Heart left ventricle (tissue), 16 donors: ENCODE data around the gene ZNF491. TPM values are rescaled to one million over a fixed set of nuclear protein-coding genes. Genes with fewer than 3 reads are reported as not detected.

ENCODE experiments used
- ATAC-seq, 4 donors: fragments of 200-7000 bp; cut with Tn5 transposase; one replicate each; pipeline ENCODE4 v1.9.1; 2020 to 2022; ENCODE audit warnings: moderate library complexity in 4 of 4, mild to moderate bottlenecking in 3 of 4, moderate number of reproducible peaks in 1 of 4
- DNase-seq, 5 donors: peaks; one replicate each; pipeline ENCODE4 v3.0.0-alpha.2; 2020
- H3K27ac ChIP-seq, 12 donors: fragments of 200-600 bp; sonication (generic) in 4 of 12; one replicate each; pipeline versions ENCODE4 v1.5.0 to v1.8.0; 2016 to 2022; ENCODE audit warnings: mild to moderate bottlenecking in 2 of 12
- H3K27me3 ChIP-seq, 9 donors: fragments of 200-600 bp; sonication (generic) in 2 of 9; one replicate each; pipeline versions ENCODE4 v1.5.1 to v1.8.0; 2016 to 2022; ENCODE audit warnings: mild to moderate bottlenecking in 3 of 9
- H3K36me3 ChIP-seq, 9 donors: fragments of 200-600 bp; sonication (generic) in 2 of 9; one replicate each; pipeline versions ENCODE4 v1.5.0 to v1.8.0; 2018 to 2022; ENCODE audit warnings: mild to moderate bottlenecking in 2 of 9
- H3K4me1 ChIP-seq, 12 donors: fragments of 200-600 bp; sonication (generic) in 4 of 12; one replicate each; pipeline versions ENCODE4 v1.5.0 to v1.8.0; 2016 to 2022; ENCODE audit warnings: mild to moderate bottlenecking in 3 of 12
- H3K4me3 ChIP-seq, 12 donors: fragments of 200-600 bp; sonication (generic) in 4 of 12; one replicate each; pipeline versions ENCODE4 v1.5.0 to v1.8.0; 2017 to 2022; ENCODE audit warnings: mild to moderate bottlenecking in 9 of 12, moderate library complexity in 4 of 12
- H3K9me3 ChIP-seq, 12 donors: fragments of 200-600 bp; sonication (generic) in 4 of 12; one replicate each; pipeline versions ENCODE4 v1.5.0 to v1.8.0; 2016 to 2022; ENCODE audit warnings: mild to moderate bottlenecking in 1 of 12
- CTCF ChIP-seq, 12 donors: fragments of 200-600 bp; sonication (generic) in 4 of 12; IDR thresholded peaks; one replicate each; pipeline versions ENCODE4 v1.5.0 to v1.8.0; 2018 to 2022; ENCODE audit warnings: antibody characterized with exemption in 12 of 12, mild to moderate bottlenecking in 5 of 12
- POLR2A ChIP-seq, 2 donors: fragments of 450-650 bp; IDR thresholded peaks; one replicate each; pipeline ENCODE4 v1.6.1; 2017; ENCODE audit warnings: antibody characterized with exemption in 2 of 2, mild to moderate bottlenecking in 2 of 2, moderate library complexity in 2 of 2
- WGBS, 4 donors: extraction: QIAGEN DNeasy Blood & Tissue Kit in 2 of 4; methylation state at CpG; one replicate each; pipeline versions ENCODE4 v1.1.5 to v1.1.7; 2013 to 2018; 5-methylcytosine and 5-hydroxymethylcytosine counted together
- intact Hi-C, 10 donors: fragments of 100-400 bp; cut with DNase I; formaldehyde crosslinking; loops; one replicate each; pipeline versions ENCODE4 v1.11.1 to v1.14.2; 2022
- polyA plus RNA-seq, 2 donors: library from polyadenylated mRNA; stranded (reverse); fragments of 200-250 nt; gene quantifications; one replicate each; pipeline ENCODE4 v1.2.3, GENCODE V29; 2013
- total RNA-seq, 9 donors: library from RNA; depleted of rRNA in 2 of 9; stranded (reverse); fragments of >200 nt in 2 of 9; fragmentation: NEBNext Ultra II Directional in 3 of 9; extraction: Animal tissue kit (Norgen Biotek cat#: 25700) in 3 of 9; gene quantifications; one replicate each; pipeline versions ENCODE4 v1.1.0 to v1.2.4, GENCODE V29; 2016 to 2023
- donor health status: ischemic (EF 13 %, LVEDD 7.1; RV severe dilation, severe dysfunction).
- donor health status: healthy with polysubstance abuse.
- donor health status: DM: no; HTN: yes; CAD: no.
- donor health status: DM: no; HTN: no; CAD: no.
- donor health status: ischemic (EF 25% LVEDD 6.9; RV normal size, moderate dysfunction).
- donor health status: ischemic (EF 25% LVEDD 5.7; RV mildly dilated, moderate dysfunction).
- donor health status: healthy.
- donor health status: DM: yes; HTN: yes; CAD: no.
- donor health status: ischemic (EF 35%, LVEDD 5.7; RV mildly dilated, moderate dysfunction).
- donor health status: nonischemic (EF 11% LVEDD 7.7; RV severe dilation, severe dysfunction).
- donor health status: DM: yes; HTN: yes; CAD: no.
- donor health status: PGD.
- donor health status: ischemic (EF 29% LVEDD 5.4; RV normal size, mild dysfunction).
- donor health status: nonischemic (EF 23%, LVEDD 6.1; RV moderate dilation, normal function).

ZNF491 gene
- total and polyA plus RNA-seq, 11 donors: 0.91 to 3.4 (median 2.5) TPM

GRCh38 chr19:11754663-11755062 lies 43.7 kb upstream of the ZNF491 start:
- Histone ChIP-seq H3K9me3 (peaks cover 0 to 60% (median 20%) of the 10 kb centered on the region in 12 donors), H3K4me3 (no peak overlapping the region), H3K27ac (no peak overlapping the region), H3K27me3 (peaks cover 0 to under 1% (median 0%) of the 10 kb centered on the region in 9 donors), H3K36me3 (no peaks in the 10 kb centered on the region), H3K4me1 (no peaks in the 10 kb centered on the region)
- ATAC-seq (no peak), DNase-seq (no peak)
- TF ChIP-seq POLR2A (IDR thresholded peaks at IDR 0.05) (no peak), CTCF (IDR thresholded peaks at IDR 0.05) (no peak)
- 80 to 86% (median 82%) methylated on average over 4 of the region's 4 CpGs for WGBS, 4 donors
- intact Hi-C loops: no loop called here

- no peak overlapping the region for H3K27ac ChIP-seq
- intact Hi-C loops: no loop called here
- no peak for TF ChIP-seq CTCF (IDR thresholded peaks at IDR 0.05)
- no peak for TF ChIP-seq POLR2A (IDR thresholded peaks at IDR 0.05)
- no peaks in the 10 kb centered on the region for H3K4me1 ChIP-seq
- H3K4me3 ChIP-seq: no peak overlapping the region
- no peaks in the 10 kb centered on the region for H3K36me3 ChIP-seq
- peaks cover 0 to 42% (median 15%) of the 10 kb centered on the region in 12 donors for H3K9me3 ChIP-seq
- H3K27me3 ChIP-seq: peaks cover 0 to 6% (median 0%) of the 10 kb centered on the region in 9 donors
- no peak for DNase-seq
- 67 to 96% (median 81%) methylated on average over 1 of the region's 1 CpG for WGBS, 4 donors
- no peak for ATAC-seq
These were observed 41.4 kb upstream of the ZNF491 start for GRCh38 chr19:11756965-11757364.

GRCh38 chr19:11759805-11760204 lies 38.5 kb upstream of the ZNF491 start:
- DNase-seq (no peak), ATAC-seq (no peak)
- TF ChIP-seq POLR2A (IDR thresholded peaks at IDR 0.05): no peak
- TF ChIP-seq CTCF (IDR thresholded peaks at IDR 0.05): no peak
- Histone ChIP-seq H3K27ac (no peak overlapping the region), H3K9me3 (peaks cover 0 to 43% (median 12%) of the 10 kb centered on the region in 12 donors), H3K27me3 (peaks cover 0 to 6% (median 0%) of the 10 kb centered on the region in 9 donors), H3K36me3 (no peaks in the 10 kb centered on the region), H3K4me1 (no peaks in the 10 kb centered on the region), H3K4me3 (no peak overlapping the region)
- WGBS, 4 donors: 73 to 83% (median 77%) methylated on average over 7 of the region's 7 CpGs
- intact Hi-C loops: loop anchor here in 2 of 10 donors (10.0 kb wide), 1 partner anchor 65 kb away; no protein-coding TSS in a partner anchor

GRCh38 chr19:11763117-11763516 lies 35.2 kb upstream of the ZNF491 start:
- Histone ChIP-seq H3K36me3 (no peaks in the 10 kb centered on the region), H3K9me3 (peaks cover 0 to 14% (median 0%) of the 10 kb centered on the region in 12 donors), H3K27me3 (peaks cover 0 to 6% (median 0%) of the 10 kb centered on the region in 9 donors), H3K4me1 (peaks cover 0 to 13% (median 6%) of the 10 kb centered on the region in 12 donors), H3K27ac (no peak overlapping the region), H3K4me3 (no peak overlapping the region)
- WGBS, 4 donors: 59 to 76% (median 72%) methylated on average over 3 of the region's 3 CpGs
- no peak for DNase-seq
- no peak for ATAC-seq
- no peak for TF ChIP-seq CTCF (IDR thresholded peaks at IDR 0.05)
- TF ChIP-seq POLR2A (IDR thresholded peaks at IDR 0.05): no peak
- intact Hi-C loops: loop anchor here in 2 of 10 donors (10.0 kb wide), 1 partner anchor 68 kb away; no protein-coding TSS in a partner anchor
